Measurements from ENCODE around the gene TNRC6A. TPM values are rescaled to one million over a fixed set of nuclear protein-coding genes. Genes with fewer than 3 reads are reported as not detected.
A peak's percentile ranks its signal among the peaks of the same experiment; 100 is the strongest.
"Not testable (repeated sequence)": the region's sequence is repeated elsewhere in the genome, so short reads cannot be mapped to it uniquely, and the experiment has no call there.

Gene TNRC6A
- total RNA-seq, 1 donor from 2014 or later = 79.6 TPM

DNA sequence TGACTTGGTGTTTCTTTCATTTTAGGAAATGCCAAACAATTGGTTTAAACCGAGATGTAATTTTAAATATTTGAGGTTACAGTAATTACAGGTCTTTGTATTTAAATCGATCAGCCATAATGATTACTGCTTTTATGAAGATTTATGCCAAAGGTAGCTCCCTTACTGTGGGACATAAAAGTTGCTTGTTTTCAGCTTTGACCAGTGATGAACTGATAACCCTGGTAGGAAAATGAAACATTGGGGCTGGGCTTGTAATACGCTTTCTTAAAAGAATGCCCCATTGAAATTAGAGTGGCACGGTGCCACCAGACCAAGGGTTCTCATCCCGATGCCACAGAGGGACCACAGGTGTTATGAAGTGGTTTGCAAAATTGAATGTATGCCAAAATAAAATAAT lies 7.3 kb downstream of the TNRC6A start:
- Mint-ChIP-seq H3K4me3 (no peak overlapping the region), H3K27ac (ENCODE audit: unreplicated experiment) (no peak overlapping the region), H3K36me3 (ENCODE audit: low read depth) (peaks cover 7% of the 10 kb centered on the region), H3K9me3 (no peaks in the 10 kb centered on the region), H3K27me3 (ENCODE audit: low read depth) (no peaks in the 10 kb centered on the region), H3K4me1 (peaks cover 49% of the 10 kb centered on the region)
- TF ChIP-seq, protein P1, sequence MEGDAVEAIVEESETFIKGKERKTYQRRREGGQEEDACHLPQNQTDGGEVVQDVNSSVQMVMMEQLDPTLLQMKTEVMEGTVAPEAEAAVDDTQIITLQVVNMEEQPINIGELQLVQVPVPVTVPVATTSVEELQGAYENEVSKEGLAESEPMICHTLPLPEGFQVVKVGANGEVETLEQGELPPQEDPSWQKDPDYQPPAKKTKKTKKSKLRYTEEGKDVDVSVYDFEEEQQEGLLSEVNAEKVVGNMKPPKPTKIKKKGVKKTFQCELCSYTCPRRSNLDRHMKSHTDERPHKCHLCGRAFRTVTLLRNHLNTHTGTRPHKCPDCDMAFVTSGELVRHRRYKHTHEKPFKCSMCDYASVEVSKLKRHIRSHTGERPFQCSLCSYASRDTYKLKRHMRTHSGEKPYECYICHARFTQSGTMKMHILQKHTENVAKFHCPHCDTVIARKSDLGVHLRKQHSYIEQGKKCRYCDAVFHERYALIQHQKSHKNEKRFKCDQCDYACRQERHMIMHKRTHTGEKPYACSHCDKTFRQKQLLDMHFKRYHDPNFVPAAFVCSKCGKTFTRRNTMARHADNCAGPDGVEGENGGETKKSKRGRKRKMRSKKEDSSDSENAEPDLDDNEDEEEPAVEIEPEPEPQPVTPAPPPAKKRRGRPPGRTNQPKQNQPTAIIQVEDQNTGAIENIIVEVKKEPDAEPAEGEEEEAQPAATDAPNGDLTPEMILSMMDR (conservative IDR thresholded peaks at IDR 0.05) = no peak
- no peak for DNase-seq (ENCODE audit: low read depth, low spot score)

DNA sequence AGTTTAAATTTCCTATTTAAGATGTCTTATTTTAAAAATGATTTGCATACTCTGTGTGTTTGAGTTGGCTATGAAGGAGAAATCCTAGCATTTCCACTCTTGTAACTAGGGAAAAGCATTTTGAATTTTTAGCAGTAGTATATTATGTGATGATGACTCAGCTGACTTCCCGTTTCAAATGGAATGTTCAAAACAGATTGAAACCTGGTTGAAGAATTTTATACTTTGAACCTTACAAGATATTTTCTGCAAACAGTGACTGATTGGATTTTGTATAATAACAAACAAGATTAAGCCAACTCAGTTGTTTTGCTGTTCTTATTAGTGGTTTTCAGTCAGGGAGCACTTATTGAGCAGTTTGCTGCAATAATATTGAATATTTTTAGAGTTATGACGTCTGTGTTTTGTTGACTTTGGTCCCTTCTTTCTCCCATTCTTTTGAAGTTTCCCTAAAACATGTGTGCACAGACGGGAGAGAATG lies 8.0 kb downstream of the TNRC6A start:
- no peak overlapping the region for H3K27ac Mint-ChIP-seq (ENCODE audit: unreplicated experiment)
- H3K27me3 Mint-ChIP-seq (ENCODE audit: low read depth) = no peaks in the 10 kb centered on the region

DNA sequence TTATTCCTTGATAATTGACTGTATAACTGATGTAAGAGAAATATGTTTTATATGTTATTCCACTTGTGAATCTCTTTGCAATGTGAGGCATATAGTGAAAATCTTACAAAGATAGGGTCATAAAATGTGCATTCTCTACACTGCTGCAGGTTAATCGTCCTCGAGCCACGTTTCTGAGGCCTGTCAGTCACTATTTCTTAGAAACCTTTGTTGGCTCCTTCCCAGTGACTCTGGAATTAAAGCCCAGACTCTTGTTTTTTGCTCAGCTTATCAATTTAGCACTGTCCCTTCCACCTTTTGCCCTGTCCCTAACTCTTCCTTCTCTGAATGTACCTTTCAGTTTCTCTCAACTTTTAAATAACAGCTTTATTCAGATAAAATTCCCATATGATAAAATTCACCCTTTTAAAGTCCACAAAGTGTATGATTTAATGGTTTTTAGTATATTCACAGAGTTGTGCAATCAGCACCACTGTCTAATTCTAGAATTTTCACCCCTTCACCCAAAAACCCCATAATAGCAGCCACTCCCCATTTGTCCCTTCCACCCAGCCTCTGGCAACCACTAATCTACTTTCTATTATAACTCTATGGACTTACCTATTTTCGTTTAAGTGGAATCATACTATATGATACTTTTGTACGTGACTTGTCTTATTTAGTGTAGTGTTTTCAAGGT lies 8.6 kb downstream of the TNRC6A start:
- Mint-ChIP-seq H3K4me3 (peak overlapping the region; percentile 12), H3K27ac (ENCODE audit: unreplicated experiment) (no peak overlapping the region), H3K9me3 (no peaks in the 10 kb centered on the region), H3K27me3 (ENCODE audit: low read depth) (no peaks in the 10 kb centered on the region), H3K4me1 (peaks cover 45% of the 10 kb centered on the region), H3K36me3 (ENCODE audit: low read depth) (peaks cover 10% of the 10 kb centered on the region)
- TF ChIP-seq, protein P1 (conservative IDR thresholded peaks at IDR 0.05) = no peak
- DNase-seq (ENCODE audit: low read depth, low spot score) = no peak

More for the DNA sequence above, 8.0 kb downstream of the TNRC6A start:
- peaks cover 46% of the 10 kb centered on the region for H3K4me1 Mint-ChIP-seq
- no peak overlapping the region for H3K4me3 Mint-ChIP-seq
- no peaks in the 10 kb centered on the region for H3K9me3 Mint-ChIP-seq
- peaks cover 10% of the 10 kb centered on the region for H3K36me3 Mint-ChIP-seq (ENCODE audit: low read depth)
- no peak for DNase-seq (ENCODE audit: low read depth, low spot score)
- TF ChIP-seq, protein P1 (conservative IDR thresholded peaks at IDR 0.05) = no peak

DNA sequence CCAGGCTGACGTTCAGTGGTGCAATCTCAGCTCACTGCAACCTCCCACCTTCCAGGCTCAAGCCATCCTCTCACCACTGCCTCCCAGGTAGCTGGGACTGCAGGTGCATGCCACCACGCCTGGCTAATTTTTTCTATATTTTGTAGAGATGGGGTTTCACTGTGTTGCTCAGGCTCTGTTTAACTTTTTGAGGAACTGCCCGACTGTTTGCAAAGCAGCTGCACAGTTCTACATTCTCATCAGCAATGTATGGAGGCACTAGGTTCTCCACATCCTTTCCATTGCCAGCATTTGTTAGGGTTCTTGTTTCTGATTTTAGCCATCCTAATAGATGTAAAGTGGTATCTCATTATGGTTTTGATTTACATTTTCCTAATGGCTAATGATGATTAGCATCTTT lies 9.4 kb downstream of the TNRC6A start:
- peaks cover 39% of the 10 kb centered on the region for H3K4me1 Mint-ChIP-seq
- no peak overlapping the region for H3K4me3 Mint-ChIP-seq

DNA sequence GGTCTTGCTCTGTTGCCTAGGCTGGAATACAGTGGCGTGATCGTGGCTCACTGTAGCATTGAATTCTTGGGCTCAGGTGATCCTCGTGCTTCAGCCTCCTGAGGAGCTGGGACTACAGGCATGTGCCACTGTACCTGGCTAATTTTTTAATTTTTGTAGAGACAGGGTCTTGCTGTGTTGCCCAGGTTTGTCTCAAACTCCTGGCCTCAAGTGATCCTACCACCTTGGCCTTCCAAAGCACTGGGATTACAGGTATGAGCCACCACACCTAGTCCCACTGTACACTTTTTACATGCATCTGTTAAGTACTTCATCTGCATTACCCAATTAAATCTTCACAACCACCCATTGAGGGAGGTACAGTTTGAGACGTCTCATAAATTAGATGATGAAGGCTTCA lies 12.4 kb downstream of the TNRC6A start:
- Mint-ChIP-seq H3K9me3 (no peaks in the 10 kb centered on the region), H3K4me3 (no peak overlapping the region), H3K4me1 (peaks cover 32% of the 10 kb centered on the region), H3K36me3 (ENCODE audit: low read depth) (peaks cover 6% of the 10 kb centered on the region), H3K27me3 (ENCODE audit: low read depth) (no peaks in the 10 kb centered on the region), H3K27ac (ENCODE audit: unreplicated experiment) (no peak overlapping the region)
- no peak for DNase-seq (ENCODE audit: low read depth, low spot score)
- TF ChIP-seq, protein P1 (conservative IDR thresholded peaks at IDR 0.05) = no peak

More for the DNA sequence above, 9.4 kb downstream of the TNRC6A start:
- no peak for DNase-seq (ENCODE audit: low read depth, low spot score)
- Mint-ChIP-seq H3K27me3 (ENCODE audit: low read depth) (no peaks in the 10 kb centered on the region), H3K27ac (ENCODE audit: unreplicated experiment) (no peak overlapping the region), H3K9me3 (no peaks in the 10 kb centered on the region), H3K36me3 (ENCODE audit: low read depth) (peaks cover 6% of the 10 kb centered on the region)
- TF ChIP-seq, protein P1 (conservative IDR thresholded peaks at IDR 0.05) = no peak

DNA sequence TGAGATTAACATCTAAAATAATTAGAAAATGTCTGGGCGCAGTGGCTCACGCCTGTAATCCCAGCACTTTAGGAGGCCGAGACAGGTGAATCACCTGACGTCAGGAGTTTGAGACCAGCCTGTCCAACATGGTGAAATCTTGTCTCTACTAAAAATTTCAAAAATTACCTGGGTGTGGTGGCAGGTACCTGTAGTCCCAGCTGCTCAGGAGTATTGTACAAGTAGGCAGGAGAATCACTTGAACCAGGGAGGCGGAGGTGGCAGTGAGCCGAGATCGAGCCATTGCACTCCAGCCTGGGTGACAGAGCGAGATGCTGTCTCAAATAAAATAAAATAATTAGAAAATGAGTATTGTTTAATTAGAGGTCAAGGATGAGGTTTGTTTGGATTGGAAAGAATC lies 13.2 kb downstream of the TNRC6A start:
- not testable (repeated sequence) for H3K4me3 Mint-ChIP-seq; H3K27me3 Mint-ChIP-seq (ENCODE audit: low read depth); DNase-seq (ENCODE audit: low read depth, low spot score); H3K36me3 Mint-ChIP-seq (ENCODE audit: low read depth); H3K9me3 Mint-ChIP-seq; H3K27ac Mint-ChIP-seq (ENCODE audit: unreplicated experiment)
- peaks cover 33% of the 10 kb centered on the region for H3K4me1 Mint-ChIP-seq
